ENCODE measurements around the gene PFDN1. TPM values are rescaled to one million over a fixed set of nuclear protein-coding genes. Genes with fewer than 3 reads are reported as not detected.

Gene PFDN1
- total and polyA plus RNA-seq, 2 experiments from 2014 or later, result 119 to 256 TPM

DNA sequence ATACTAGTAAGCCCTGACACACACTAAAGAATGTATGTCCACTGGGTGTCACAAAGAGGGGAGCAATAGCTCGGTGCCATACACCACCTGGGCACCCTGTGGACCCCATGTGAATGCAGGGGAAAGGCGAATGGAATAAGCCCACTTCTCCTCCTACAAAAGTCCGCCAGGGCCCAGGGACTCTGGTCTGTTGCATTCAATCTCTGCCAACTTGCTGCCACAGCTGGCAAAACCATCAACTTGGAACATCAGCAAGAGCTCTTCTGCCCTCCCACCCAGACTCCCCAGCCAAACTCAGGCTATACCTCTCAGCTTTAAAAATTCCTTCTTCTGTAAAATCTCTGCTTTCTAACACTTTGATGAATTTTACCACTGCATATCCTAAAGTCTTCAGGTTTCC lies 54.5 kb downstream of the PFDN1 start:
- Histone ChIP-seq H3K4me3 (no peak overlapping the region), H3K27me3 (ENCODE audit: insufficient read depth) (no peaks in the 10 kb centered on the region), H2AFZ (no peak overlapping the region), H3K9me2 (ENCODE audit: insufficient read depth) (no peaks in the 10 kb centered on the region), H3K4me1 (ENCODE audit: insufficient read depth) (peaks cover 27% of the 10 kb centered on the region), H3F3A (replicated peaks; ENCODE audit: low read depth) (peaks cover 12% of the 10 kb centered on the region; the same call in 1 of the 2 replicates), H3K4me2 (no peak overlapping the region), H3K36me3 (ENCODE audit: insufficient read depth) (no peaks in the 10 kb centered on the region), H3K27ac (ENCODE audit: low read depth) (no peak overlapping the region), H3K79me2 (replicated peaks; ENCODE audit: insufficient read depth) (peaks cover 35% of the 10 kb centered on the region; the same call in 1 of the 2 replicates), H4K20me1 (replicated peaks; ENCODE audit: insufficient read depth) (peaks cover 13% of the 10 kb centered on the region)
- ATAC-seq (no peak), DNase-seq (ENCODE audit: low spot score) (no peak)
- peaks cover 17% of the 10 kb centered on the region for H3K27me3 Mint-ChIP-seq (ENCODE audit: insufficient read depth, low read depth, poor library complexity)
- TF ChIP-seq, protein P1, sequence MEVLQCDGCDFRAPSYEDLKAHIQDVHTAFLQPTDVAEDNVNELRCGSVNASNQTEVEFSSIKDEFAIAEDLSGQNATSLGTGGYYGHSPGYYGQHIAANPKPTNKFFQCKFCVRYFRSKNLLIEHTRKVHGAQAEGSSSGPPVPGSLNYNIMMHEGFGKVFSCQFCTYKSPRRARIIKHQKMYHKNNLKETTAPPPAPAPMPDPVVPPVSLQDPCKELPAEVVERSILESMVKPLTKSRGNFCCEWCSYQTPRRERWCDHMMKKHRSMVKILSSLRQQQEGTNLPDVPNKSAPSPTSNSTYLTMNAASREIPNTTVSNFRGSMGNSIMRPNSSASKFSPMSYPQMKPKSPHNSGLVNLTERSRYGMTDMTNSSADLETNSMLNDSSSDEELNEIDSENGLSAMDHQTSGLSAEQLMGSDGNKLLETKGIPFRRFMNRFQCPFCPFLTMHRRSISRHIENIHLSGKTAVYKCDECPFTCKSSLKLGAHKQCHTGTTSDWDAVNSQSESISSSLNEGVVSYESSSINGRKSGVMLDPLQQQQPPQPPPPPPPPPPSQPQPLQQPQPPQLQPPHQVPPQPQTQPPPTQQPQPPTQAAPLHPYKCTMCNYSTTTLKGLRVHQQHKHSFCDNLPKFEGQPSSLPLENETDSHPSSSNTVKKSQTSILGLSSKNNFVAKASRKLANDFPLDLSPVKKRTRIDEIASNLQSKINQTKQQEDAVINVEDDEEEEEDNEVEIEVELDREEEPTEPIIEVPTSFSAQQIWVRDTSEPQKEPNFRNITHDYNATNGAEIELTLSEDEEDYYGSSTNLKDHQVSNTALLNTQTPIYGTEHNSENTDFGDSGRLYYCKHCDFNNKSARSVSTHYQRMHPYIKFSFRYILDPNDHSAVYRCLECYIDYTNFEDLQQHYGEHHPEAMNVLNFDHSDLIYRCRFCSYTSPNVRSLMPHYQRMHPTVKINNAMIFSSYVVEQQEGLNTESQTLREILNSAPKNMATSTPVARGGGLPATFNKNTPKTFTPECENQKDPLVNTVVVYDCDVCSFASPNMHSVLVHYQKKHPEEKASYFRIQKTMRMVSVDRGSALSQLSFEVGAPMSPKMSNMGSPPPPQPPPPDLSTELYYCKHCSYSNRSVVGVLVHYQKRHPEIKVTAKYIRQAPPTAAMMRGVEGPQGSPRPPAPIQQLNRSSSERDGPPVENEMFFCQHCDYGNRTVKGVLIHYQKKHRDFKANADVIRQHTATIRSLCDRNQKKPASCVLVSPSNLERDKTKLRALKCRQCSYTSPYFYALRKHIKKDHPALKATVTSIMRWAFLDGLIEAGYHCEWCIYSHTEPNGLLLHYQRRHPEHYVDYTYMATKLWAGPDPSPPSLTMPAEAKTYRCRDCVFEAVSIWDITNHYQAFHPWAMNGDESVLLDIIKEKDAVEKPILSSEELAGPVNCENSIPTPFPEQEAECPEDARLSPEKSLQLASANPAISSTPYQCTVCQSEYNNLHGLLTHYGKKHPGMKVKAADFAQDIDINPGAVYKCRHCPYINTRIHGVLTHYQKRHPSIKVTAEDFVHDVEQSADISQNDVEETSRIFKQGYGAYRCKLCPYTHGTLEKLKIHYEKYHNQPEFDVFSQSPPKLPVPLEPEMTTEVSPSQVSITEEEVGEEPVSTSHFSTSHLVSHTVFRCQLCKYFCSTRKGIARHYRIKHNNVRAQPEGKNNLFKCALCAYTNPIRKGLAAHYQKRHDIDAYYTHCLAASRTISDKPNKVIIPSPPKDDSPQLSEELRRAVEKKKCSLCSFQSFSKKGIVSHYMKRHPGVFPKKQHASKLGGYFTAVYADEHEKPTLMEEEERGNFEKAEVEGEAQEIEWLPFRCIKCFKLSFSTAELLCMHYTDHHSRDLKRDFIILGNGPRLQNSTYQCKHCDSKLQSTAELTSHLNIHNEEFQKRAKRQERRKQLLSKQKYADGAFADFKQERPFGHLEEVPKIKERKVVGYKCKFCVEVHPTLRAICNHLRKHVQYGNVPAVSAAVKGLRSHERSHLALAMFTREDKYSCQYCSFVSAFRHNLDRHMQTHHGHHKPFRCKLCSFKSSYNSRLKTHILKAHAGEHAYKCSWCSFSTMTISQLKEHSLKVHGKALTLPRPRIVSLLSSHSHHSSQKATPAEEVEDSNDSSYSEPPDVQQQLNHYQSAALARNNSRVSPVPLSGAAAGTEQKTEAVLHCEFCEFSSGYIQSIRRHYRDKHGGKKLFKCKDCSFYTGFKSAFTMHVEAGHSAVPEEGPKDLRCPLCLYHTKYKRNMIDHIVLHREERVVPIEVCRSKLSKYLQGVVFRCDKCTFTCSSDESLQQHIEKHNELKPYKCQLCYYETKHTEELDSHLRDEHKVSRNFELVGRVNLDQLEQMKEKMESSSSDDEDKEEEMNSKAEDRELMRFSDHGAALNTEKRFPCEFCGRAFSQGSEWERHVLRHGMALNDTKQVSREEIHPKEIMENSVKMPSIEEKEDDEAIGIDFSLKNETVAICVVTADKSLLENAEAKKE (CRISPR knock-in tag; IDR thresholded peaks at IDR 0.05), result no peak
- H3K4me3 Mint-ChIP-seq, result no peak overlapping the region
- H3K4me1 Mint-ChIP-seq, result peaks cover 38% of the 10 kb centered on the region
- H3K36me3 Mint-ChIP-seq (ENCODE audit: low read depth), result peaks cover 20% of the 10 kb centered on the region
- no peak overlapping the region for H3K27ac Mint-ChIP-seq
- no peaks in the 10 kb centered on the region for H3K9me3 Mint-ChIP-seq

DNA sequence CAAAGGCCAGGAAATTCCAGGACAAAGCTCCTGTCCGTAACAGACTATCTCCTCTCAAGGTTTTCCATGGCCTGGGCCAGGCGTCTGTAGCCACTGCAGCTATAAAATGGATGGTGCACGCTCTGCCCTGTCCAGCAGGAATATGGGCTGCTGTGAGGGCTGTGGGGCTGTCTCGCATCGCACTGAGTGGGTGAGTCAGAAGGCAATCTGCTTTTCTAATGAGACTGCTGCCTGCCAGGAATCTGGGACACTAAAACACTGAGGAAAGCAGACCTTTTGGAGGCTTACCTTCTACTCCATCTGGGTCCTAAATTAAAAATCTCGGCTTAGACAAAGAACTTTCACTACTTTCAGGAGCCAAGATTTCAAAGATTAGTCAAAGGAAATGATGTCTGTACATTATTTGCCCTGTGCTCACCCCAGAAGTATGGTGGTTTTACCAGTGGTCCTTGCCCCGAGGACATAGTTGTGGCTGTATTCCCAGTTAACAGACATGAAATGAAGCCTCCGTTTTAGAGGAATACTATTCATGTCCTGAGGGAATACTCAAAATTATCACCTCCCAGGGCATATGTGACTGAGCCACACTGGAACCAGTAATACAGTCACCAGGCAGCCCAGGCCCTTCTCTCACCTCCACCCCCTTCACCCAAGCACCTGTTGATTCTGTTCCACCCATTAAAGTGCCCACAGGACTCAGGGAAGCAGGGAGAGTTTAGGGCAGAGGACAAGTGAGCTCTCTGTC lies 56.4 kb downstream of the PFDN1 start:
- Mint-ChIP-seq H3K4me1 (peaks cover 37% of the 10 kb centered on the region), H3K4me3 (no peak overlapping the region), H3K27me3 (ENCODE audit: insufficient read depth, low read depth, poor library complexity) (peaks cover 25% of the 10 kb centered on the region), H3K36me3 (ENCODE audit: low read depth) (peaks cover 20% of the 10 kb centered on the region), H3K9me3 (no peaks in the 10 kb centered on the region), H3K27ac (0 out of 2 replicates have a peak overlapping the region, but pooled peaks have one; percentile 34)
- ATAC-seq (no peak), DNase-seq (ENCODE audit: low spot score) (no peak)
- Histone ChIP-seq H2AFZ (no peak overlapping the region), H3K79me2 (replicated peaks; ENCODE audit: insufficient read depth) (peaks cover 30% of the 10 kb centered on the region; the same call in 1 of the 2 replicates), H4K20me1 (replicated peaks; ENCODE audit: insufficient read depth) (peaks cover 7% of the 10 kb centered on the region), H3K4me3 (no peak overlapping the region), H3K36me3 (ENCODE audit: insufficient read depth) (no peaks in the 10 kb centered on the region), H3K27ac (ENCODE audit: low read depth) (peak overlapping the region; percentile 76; the same call in 1 of the 2 replicates), H3K9me2 (ENCODE audit: insufficient read depth) (no peaks in the 10 kb centered on the region), H3K4me2 (no peak overlapping the region), H3K27me3 (ENCODE audit: insufficient read depth) (no peaks in the 10 kb centered on the region), H3F3A (replicated peaks; ENCODE audit: low read depth) (peaks cover 12% of the 10 kb centered on the region; the same call in 1 of the 2 replicates), H3K4me1 (ENCODE audit: insufficient read depth) (peaks cover 20% of the 10 kb centered on the region)
- TF ChIP-seq JUNB (IDR thresholded peaks at IDR 0.05; ENCODE audit: unreplicated experiment), result no peak
- no peak for TF ChIP-seq POLR2AphosphoS5 (IDR thresholded peaks at IDR 0.05; ENCODE audit: low read depth)
- no peak for TF ChIP-seq NANOG (IDR thresholded peaks at IDR 0.05; ENCODE audit: borderline replicate concordance)
- TF ChIP-seq ZNF114 (CRISPR knock-in tag; IDR thresholded peaks at IDR 0.05), result no peak
- TF ChIP-seq EZH2phosphoT487 (IDR thresholded peaks at IDR 0.05; ENCODE audit: unreplicated experiment), result no peak
- TF ChIP-seq, protein P2, sequence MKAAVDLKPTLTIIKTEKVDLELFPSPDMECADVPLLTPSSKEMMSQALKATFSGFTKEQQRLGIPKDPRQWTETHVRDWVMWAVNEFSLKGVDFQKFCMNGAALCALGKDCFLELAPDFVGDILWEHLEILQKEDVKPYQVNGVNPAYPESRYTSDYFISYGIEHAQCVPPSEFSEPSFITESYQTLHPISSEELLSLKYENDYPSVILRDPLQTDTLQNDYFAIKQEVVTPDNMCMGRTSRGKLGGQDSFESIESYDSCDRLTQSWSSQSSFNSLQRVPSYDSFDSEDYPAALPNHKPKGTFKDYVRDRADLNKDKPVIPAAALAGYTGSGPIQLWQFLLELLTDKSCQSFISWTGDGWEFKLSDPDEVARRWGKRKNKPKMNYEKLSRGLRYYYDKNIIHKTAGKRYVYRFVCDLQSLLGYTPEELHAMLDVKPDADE (IDR thresholded peaks at IDR 0.05), result no peak
- TF ChIP-seq, protein P3, sequence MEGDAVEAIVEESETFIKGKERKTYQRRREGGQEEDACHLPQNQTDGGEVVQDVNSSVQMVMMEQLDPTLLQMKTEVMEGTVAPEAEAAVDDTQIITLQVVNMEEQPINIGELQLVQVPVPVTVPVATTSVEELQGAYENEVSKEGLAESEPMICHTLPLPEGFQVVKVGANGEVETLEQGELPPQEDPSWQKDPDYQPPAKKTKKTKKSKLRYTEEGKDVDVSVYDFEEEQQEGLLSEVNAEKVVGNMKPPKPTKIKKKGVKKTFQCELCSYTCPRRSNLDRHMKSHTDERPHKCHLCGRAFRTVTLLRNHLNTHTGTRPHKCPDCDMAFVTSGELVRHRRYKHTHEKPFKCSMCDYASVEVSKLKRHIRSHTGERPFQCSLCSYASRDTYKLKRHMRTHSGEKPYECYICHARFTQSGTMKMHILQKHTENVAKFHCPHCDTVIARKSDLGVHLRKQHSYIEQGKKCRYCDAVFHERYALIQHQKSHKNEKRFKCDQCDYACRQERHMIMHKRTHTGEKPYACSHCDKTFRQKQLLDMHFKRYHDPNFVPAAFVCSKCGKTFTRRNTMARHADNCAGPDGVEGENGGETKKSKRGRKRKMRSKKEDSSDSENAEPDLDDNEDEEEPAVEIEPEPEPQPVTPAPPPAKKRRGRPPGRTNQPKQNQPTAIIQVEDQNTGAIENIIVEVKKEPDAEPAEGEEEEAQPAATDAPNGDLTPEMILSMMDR (conservative IDR thresholded peaks at IDR 0.05; ENCODE audit: low read depth in 2 of 2), result no peak

Data from GM23338 (cell line).